Activated CD8-positive, alpha-beta memory T cell treated with anti-CD3 and anti-CD28 coated beads for 1 hour (primary cell): ENCODE data around the gene EFCC1.

Source experiments
- DNase-seq, 2 donors: peaks; one replicate each; pipeline ENCODE4 v3.0.0-alpha.2; 2020; ENCODE audit warnings: low read depth in 1 of 2; ENCODE audit errors: extremely low read depth in 1 of 2

Gene EFCC1

DNA sequence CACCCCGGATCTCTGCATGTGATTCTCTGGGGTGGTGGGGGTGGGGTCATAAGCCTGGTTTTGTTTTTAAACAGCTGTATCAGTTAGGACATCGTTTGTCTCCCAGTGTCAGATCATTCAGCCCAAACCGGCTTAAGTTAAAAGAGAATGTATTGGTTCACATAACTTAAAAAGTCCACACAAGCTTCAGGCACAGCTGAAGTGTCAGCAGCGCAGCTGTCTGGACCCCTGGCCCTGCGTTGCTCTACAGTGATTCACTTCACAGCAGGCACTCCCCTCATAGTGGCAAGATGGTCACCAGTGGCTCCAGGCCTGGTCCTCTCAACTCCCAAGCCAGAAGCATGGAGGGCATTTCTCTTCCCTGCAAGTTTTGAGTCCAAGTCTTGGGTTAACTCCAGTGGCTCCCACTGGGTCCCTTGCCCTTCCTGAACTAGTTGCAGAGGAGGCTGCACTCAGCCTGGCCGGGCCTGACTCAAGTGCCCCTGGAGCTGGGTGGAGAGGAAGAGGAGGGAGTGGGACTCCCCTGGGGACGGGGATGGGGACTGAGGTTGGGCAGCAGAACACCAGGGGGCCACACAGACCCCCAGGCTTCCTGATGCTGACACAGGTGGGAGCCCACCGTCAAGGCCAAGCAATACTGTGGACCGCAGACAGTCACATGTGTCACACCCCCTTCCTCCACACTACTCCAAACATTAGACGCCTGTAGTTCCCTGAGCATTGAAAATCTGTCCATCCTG, 30.5 kb downstream of the EFCC1 start:
- DNase-seq: no peak

DNA sequence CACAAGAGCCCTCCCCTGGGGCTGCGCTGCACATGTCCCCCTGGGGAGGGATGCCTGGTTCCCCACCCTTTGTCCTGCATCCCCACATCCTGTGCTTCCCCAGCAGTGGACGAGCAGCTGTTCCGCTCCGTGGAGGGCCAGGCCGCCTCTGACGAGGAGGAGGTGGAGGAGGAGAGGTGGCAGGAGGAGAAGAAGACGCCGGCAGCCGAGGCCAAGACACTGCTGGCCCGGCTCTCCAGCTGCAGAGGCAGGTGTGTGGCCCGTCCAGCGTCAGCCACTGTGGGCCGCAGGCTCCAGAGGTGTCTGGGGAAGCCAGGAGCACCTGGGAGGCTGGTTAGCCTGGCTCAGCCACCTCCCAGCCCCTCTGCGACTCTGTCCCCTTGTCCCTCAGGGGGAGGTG, 31.6 kb downstream of the EFCC1 start:
- DNase-seq: no peak

DNA sequence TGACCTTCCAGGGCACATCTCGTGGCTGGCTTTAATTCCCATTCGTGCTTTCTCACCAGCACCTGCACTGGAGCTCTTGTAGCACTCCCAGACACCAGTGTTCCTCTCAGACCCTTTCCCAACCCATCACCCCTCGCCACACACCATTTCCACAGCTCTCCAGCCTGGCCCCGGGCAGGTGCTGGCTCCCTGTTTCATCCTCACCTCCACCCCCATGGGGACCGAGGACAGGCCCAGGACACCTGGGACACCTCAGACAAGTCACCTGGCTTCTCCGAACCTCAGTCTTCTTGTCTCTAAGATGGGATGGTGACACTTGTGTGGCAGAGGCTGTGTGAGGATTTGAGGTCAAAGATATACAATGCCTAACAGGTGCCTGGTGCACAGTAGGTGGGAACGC, 32.0 kb downstream of the EFCC1 start:
- no peak for DNase-seq

DNA sequence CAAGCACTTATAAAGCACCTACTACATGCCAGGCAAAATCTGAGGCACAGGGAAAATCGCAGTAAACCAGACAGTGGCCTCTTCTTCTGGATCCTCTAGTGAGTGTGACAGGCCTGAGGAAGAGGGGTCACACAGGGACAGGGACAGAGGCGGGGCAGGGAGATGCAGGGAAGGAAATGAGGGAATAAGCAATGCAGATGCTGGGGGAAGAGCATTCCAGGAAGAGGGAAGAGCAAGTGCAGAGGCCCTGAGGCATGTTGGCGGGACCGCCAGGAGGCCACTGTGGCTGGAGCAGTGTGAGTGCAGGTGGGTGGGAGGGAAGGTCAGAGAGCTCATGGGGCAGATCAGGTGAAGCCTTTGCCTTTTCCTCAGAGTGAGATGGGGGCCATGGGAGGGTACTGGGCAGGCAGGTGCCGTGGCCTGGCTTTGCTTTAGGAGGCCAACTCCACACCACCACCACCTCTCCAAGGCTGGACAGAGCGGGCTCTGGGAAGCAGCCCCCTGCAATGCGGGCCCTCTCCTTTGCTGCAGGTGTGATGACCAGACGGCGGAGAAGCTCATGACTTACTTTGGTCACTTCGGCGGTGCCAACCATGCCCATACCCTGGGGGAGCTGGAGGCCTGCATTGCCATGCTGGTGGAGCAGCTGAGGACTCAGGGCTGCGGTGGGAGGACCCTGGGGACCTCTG, 32.7 kb downstream of the EFCC1 start:
- DNase-seq: no peak

DNA sequence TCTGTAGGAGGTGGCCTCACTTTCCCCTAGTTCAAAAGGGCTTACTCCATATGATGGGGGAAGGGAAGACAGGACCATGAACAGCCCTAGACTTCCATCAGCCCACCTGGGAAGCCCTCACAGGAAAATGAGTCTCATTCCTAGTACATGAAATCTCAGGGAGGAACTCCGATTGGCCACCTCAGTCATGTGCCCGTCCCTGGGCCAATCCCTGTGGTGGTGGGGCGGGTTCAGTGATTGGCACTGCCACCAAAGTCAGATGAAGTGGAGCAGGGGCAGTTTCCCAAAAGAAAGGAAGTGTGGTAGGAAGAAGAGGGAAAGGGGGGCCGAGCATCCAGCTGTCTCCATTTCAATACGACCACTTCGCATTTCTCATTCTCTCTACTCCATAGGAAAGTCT, 33.5 kb downstream of the EFCC1 start:
- no peak for DNase-seq

DNA sequence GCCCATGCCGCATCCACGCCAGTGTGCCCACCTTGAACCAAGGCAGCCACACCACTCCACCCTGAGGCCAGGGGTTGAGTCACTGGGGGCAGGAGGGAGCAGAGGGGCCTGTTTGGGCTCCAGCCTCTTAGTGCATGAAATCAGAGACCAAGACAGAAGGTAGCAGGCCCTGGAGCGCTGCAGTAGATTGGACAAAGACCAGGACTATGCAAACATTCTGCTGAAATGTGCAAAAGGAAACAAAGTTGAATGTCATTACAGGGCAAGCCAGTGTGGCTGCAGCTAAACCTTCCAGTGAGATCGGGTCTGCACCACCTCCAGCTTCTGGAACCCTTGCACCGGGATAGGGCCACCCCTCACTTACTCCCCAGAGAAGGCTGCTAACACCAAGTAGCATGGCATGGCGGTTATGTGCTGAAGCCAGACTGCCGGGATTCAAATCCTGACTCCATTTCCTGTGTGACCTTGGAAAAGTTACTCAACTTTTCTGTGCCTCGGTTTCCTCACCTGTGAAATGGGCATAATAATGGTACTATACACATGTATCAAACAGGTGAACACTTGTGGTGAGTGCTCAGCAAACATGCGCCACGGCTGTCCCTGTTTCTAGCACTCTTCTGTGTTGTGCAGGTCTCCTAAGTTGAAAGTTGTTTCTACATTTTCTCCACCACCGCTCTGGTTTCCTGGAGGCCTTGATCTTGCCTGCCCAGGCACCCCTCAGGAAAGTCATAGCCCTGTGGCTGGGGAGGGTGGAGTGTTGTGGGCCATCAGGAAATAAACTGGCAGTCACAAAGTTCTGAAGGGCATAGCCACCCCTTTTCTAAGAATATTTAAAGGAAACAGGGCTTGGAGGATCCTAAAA, 34.5 kb downstream of the EFCC1 start:
- DNase-seq: no peak

DNA sequence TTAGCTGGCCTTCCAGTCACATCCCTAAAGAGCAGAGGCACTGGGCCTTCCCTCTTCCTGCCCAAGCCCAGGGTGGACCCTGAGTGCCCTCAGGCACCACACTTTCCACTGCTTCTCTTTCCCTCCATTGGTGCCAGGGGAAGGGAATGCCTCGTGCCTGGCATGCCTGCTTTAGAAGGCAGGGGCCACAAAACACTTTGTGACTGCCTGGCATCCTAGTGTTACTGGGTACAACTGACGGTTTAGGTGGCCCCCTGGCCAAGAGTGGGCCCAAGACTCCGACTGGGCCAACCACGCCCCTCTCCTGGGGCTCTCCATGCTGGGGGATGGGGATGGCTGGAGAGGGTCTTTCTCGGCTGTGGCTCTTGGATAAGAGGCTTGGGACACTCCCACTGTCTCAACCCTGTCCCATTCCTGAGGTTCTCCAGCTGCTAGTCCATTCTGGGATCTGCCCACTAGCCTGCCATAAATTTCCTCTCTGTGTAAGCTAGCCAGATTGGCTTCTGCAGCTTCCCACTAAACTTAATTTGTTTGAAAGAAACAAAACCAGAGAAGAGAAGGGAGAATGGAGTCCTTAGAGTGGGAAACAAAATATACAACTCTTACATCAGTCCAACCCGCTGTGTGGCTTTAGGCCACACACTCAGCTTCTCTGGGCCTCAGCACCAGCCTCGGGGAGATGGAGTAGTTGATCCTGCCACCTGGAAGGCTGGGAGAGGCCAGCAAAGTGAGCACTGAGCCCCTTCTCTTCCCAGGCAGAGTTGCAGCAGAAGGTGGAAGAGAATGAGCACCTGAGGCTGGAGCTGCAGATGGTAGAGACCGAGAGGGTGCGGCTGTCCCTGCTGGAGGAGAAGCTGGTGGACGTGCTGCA, 35.4 kb downstream of the EFCC1 start:
- DNase-seq: no peak

DNA sequence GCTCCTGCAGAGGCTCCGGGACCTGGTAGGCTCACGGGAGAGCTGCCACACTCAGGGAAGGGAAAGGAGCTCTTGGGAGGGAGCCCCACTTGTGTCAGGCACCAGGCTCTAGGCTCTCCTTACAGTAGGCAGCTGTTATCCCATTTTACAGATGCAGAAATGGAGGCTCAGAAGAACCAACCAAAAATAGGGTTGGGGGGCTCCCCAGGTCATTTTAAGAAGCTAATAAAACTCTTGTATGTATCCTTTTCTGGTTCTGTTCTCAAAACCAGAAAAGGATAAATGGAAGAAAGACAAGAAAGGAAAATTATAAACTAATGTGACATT, 36.0 kb downstream of the EFCC1 start:
- no peak for DNase-seq

DNA sequence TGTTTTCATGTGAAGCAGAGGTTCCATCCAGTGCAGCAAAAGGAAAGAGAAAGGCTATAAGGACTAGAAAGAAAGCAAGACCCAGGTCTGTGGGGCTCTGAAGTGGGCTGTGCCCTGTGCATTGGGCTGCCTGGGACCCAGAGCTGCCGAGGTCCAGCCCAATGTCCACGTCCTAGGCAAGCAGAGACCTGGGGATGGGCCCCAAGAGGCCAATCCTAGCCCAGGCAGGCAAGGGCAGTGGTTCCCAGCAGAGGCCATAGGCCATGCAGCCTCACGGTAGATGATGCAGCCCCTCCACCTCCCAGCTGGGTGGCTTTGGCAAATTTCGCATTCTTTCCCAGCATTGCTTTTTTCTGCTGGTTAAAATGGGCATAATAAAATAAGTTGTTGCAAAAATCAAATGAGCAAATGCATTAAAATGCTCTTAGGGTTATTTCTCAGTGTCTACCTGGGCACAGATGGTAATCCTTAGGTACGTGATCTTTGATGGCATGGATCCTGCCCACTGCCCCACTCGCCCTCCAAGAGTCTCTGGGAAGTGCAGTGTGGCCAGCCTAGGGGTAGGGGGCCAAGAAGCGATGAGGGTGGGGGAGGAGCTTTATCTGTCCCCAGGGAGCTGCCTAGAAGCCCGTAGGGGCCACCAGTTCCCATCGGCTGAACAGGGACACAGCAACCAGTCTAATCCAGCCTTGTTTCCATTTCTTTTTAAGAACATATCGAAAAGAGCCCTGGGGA, 37.2 kb downstream of the EFCC1 start:
- no peak for DNase-seq

DNA sequence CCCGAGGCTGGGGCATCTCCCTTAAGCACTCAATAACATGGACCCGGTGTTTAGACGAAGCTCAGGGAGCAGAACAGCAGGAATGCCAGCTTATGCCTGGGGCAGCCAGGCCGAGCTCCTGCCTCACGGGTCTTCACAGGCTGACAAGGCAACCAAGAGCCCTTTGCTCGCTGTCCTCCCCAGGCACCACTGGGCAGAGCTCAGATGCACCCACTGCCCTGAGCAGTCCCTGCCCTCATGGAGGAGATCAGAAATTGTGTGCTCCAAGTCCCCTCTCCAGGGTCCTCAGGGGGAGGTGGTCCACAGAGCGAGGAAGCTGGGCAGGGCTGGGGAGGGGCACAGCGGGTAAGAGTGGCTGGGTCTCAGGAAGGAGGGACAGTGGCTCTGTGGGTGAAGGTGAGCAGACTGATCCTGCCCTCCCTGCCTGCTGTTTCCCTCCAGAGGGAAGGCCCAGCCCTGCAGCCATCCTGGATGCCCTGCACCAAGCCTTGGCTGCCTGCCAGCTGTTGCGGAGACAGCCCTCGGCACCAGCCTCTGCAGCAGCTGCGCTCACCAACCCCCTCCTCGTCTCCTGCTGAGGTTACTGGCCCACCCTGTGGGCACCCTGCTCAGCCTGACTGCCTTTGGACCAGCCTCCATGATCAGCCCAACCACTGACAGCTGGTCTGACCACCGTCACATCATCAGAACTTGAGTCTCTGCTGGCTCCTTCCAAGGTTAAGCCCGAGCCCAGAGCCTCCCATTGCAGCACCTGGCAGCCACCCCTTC, 38.4 kb downstream of the EFCC1 start:
- DNase-seq: no peak

DNA sequence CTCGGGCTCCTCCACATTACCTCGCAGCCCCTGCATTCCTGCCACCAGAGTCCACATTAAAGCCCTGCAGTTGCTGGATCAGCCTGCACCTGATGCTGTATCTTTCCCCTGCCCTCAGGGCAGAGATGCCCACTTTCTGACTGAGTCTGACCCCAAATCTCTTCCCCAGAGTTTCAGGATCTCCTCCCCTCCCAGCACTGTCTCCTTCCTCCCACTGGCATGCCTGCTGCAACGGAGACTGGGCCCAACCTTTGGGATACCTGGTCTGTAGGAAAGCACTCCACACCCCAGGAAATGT, 38.9 kb downstream of the EFCC1 start:
- no peak for DNase-seq

DNA sequence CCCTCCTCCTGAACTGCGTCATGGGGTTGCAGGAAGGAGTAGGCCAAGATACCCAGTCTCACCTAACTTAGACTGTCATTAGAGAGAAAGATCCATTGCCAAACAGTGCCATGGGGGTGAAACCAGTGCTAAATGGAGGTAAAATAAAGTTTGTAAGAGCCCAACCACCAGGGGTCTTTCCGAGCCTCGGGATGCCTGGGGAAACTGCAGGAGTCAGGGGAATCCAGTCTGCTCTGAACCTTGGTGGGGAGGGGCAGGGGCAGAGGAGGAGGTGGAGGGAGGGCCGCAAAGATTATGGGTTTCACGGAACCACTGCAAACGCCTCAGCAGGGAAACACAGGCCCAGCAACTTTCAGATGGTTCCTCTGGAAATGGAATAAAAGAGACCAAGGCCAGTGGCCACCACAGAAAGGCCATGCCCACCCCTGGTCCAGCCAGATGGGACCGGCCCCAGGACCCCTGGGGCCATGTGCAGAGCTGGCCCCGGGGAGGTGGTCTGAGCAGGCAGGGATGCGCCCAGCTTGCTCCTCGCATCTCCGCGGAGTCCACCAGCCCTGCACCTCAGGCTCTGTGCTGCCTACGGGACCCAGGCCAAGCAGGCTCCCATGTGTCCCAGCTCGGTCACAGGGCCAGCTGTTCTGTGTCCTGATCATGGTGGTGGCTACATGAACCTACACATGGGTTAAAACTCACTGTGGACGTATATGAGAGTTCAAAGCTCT, 39.6 kb downstream of the EFCC1 start:
- DNase-seq: no peak

DNA sequence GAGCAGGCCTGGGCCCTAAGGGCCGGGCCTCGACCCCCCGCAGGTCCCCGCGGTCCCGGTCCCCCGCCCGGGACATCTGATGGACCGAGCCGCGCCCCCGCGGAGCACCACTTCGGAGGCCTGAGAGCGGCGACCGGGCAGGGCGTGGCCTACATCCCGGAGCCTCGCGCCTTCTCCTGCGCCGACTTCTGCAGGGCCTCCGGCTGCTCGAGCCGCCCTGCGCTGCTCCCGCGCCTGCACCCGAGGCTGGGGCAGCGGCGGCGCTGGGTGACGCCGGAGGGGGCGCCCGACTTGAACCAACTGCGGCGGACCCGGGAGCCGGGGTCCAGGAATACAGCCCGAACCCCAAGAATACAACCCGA, 44.6 kb downstream of the EFCC1 start:
- DNase-seq: no peak

DNA sequence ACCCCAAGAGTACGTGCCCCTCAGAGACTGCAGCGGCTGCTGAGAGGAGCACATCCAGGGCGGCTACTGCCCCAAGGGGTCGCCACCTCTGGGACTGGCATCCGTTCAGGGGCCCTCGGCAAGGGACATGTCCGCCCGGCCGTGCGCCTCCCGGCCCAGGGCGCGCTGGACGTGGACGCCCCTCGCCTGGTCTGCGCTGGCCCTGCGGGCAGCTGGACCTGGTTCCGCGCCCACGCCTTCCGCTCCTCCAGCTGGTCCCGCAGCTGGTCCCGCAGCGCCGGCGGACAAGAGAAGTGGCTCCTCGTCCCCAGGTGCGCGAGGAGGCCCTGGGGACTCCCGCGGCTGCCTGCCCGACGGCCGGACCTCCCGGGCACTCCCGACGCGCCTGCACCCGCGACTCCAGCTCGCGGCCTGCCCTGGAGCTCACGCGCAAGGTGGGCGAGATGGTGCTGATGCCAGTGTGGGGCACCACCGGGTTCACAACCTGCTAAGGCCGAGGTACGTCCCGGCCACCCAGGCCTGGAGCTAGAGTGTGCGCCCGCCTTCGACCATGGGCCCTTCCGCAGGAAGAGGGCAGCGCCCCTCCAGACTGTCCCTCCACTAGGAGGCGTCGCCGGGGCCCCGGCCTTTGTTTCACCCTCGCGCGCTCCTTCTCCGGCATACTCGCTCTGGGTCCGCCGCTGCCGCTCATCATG, 45.1 kb downstream of the EFCC1 start:
- DNase-seq: no peak

DNA sequence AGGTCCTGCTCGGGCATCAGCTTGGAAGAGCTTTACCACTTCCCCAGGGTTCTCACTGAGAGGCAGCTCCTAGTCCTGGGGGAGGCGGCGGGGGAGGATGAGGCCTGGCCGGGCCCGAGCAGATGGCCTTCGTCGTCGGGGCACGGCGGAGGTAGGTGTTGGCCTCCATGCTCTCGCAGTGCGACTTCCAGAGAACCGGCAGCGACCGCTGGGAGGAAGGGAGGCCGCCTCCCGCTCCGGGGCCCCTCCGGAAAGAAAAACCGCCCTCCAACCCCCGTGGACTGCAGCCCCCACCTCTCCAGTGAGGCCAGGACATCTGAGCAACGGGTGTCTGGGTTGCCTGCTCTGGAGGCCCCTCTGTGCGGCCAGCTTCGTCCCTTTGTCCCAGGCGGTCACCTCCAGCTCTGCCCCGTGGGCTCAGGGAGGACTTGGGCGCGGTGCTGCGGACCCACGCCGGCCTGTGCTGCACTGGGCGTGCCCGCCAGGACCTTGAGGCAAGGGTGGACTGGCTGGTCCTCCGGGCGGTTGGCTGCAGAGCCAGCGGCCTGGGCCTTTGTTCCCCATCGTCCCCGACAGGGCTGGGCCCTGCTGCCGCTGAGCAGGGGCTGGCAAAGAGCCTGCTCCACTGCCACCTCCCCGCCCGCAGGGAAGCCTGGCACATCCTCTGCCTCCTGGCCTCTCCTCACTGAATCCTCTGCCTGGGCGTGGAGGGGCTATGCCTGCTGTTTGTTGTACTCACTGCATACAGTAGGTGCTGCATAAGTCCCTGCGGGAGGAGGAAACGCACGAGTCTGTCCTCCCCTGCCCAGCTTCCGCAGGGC, 45.8 kb downstream of the EFCC1 start:
- no peak for DNase-seq

DNA sequence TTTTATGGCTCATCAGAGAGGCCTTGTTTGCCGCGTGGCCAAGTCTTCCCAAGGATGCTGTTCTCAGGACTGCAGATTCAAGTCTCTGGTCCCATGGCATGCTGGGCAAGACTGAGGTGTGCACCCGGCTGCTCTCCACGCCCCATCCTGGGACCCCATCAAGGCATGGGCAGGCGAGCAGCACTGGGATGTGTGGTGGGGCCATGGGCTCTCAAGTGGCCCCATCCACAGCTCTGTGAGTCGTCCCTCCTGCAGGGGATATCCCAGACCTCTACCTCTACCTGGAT, 46.4 kb downstream of the EFCC1 start:
- no peak for DNase-seq

DNA sequence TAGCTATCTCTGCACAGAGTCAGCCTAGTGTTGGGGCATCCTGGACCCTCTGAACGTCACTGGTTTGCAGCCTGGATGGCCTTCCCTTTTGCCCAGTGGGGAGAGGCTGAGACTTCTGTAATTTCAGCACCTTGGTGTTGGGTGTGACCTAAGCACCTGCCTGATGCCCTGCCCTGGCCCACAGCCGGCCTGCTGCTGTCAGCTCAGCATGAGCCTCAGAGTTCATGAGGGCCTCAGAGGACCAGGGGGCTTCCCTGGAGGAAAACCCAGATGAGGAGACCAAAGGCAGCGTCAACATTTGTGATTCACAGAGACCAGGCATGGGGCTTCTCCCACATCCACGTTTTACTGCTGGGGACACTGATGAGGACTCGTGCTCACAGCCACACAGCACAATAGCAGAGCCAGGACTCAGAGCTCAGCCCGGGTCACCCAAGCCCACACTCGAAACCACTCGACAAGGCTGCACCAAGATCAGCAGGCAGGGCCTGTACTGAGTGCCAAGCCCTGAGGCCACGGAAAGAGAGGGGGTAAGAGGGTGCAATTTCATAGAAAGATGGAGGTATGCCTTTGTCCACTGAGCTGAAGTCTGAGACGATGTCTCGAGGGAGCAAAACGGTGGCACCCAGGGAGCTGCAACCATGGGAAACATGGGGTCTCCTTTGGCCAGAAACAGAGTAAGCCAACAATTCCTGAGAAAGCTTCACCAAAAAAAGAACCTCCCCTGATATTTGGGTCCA, 49.6 kb downstream of the EFCC1 start:
- DNase-seq: no peak
